Vagina (tissue), 2 donors: ENCODE measurements around the gene PPIA.

Experiments
- POLR2A ChIP-seq, 2 donors: fragments of 450-650 bp; IDR thresholded peaks; one replicate each; pipeline ENCODE4 v1.6.1; 2017; ENCODE audit warnings: antibody characterized with exemption in 2 of 2, mild to moderate bottlenecking in 2 of 2, moderate library complexity in 2 of 2
- POLR2AphosphoS5 ChIP-seq, 2 donors: sonication (generic); formaldehyde crosslinking; IDR thresholded peaks; one replicate each; pipeline ENCODE4 v1.9.0; 2017; ENCODE audit warnings: antibody characterized with exemption in 2 of 2, mild to moderate bottlenecking in 2 of 2, low read depth in 1 of 2; ENCODE audit not compliant: insufficient read depth in 1 of 2
- TF ChIP-seq, protein P1 (sequence below), 3 experiments: fragments of 450-650 bp in 2 of 3; fragments of 200-600 bp in 1 of 3; sonication (generic) in 1 of 3; IDR thresholded peaks; one replicate each; pipeline ENCODE4 v1.5.1; 2017 to 2019; ENCODE audit warnings: antibody characterized with exemption in 3 of 3, mild to moderate bottlenecking in 2 of 3, moderate library complexity in 2 of 3

DNA sequence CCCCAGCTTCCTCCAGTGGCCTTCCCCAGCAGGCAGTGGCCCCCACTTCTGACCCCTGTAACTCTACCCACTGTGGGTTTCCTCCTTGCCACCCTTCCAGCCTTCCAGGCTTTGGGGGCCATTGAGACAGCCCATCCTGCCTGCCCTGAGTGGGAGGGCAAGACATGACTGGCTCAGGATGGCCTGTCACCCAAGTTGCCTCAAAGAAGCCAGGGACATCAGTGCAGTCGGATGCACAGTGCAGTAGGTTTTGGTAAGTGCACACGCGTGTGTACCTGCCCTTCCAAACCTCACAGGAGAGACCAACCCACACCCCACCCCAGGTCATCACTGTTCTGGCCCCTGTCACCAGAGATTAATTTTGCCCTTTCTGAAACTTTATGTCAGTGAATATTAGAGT is 25.1 kb upstream of the PPIA start:
- TF ChIP-seq POLR2AphosphoS5 (IDR thresholded peaks at IDR 0.05; ENCODE audit: insufficient read depth in 1 of 2, low read depth in 1 of 2) (no peak), POLR2A (IDR thresholded peaks at IDR 0.05) (no peak)
- TF ChIP-seq, protein P1, sequence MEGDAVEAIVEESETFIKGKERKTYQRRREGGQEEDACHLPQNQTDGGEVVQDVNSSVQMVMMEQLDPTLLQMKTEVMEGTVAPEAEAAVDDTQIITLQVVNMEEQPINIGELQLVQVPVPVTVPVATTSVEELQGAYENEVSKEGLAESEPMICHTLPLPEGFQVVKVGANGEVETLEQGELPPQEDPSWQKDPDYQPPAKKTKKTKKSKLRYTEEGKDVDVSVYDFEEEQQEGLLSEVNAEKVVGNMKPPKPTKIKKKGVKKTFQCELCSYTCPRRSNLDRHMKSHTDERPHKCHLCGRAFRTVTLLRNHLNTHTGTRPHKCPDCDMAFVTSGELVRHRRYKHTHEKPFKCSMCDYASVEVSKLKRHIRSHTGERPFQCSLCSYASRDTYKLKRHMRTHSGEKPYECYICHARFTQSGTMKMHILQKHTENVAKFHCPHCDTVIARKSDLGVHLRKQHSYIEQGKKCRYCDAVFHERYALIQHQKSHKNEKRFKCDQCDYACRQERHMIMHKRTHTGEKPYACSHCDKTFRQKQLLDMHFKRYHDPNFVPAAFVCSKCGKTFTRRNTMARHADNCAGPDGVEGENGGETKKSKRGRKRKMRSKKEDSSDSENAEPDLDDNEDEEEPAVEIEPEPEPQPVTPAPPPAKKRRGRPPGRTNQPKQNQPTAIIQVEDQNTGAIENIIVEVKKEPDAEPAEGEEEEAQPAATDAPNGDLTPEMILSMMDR (IDR thresholded peaks at IDR 0.05): no peak
